Kidney epithelial cell (primary cell): ENCODE results near the gene DRD2. TPM values are rescaled to one million over a fixed set of nuclear protein-coding genes. Genes with fewer than 3 reads are reported as not detected.

Experiments
- DNase-seq: peaks from one replicate; pipeline ENCODE4 v3.0.0-alpha.2; 2010; ENCODE audit warnings: low read depth
- H3K27me3 ChIP-seq: 2 replicates; pipeline ENCODE4 v1.6.0; 2011; ENCODE audit warnings: low read length; ENCODE audit not compliant: control insufficient read depth, insufficient read depth
- H3K36me3 ChIP-seq: 2 replicates; pipeline ENCODE4 v1.5.1; 2011; ENCODE audit warnings: low read length; ENCODE audit not compliant: control insufficient read depth, insufficient read depth
- H3K4me3 ChIP-seq: 2 replicates; pipeline ENCODE4 v1.5.1; 2011; ENCODE audit warnings: low read depth, mild to moderate bottlenecking, control low read depth, low read length
- total RNA-seq: library from RNA; depleted of rRNA; stranded (reverse); fragments of >200 nt; gene quantifications from 2 replicates; pipeline ENCODE4 v1.2.3, GENCODE V29; 2015
- TF ChIP-seq, protein P1 (sequence below): IDR thresholded peaks from 2 replicates; pipeline ENCODE4 v1.5.1; 2011; ENCODE audit warnings: mild to moderate bottlenecking, moderate library complexity, low read length, control low read depth, inconsistent platforms; ENCODE audit not compliant: insufficient read depth, poor library complexity, severe bottlenecking

DRD2 gene
- total RNA-seq, 1 donor from 2014 or later = 0.42 TPM

DNA sequence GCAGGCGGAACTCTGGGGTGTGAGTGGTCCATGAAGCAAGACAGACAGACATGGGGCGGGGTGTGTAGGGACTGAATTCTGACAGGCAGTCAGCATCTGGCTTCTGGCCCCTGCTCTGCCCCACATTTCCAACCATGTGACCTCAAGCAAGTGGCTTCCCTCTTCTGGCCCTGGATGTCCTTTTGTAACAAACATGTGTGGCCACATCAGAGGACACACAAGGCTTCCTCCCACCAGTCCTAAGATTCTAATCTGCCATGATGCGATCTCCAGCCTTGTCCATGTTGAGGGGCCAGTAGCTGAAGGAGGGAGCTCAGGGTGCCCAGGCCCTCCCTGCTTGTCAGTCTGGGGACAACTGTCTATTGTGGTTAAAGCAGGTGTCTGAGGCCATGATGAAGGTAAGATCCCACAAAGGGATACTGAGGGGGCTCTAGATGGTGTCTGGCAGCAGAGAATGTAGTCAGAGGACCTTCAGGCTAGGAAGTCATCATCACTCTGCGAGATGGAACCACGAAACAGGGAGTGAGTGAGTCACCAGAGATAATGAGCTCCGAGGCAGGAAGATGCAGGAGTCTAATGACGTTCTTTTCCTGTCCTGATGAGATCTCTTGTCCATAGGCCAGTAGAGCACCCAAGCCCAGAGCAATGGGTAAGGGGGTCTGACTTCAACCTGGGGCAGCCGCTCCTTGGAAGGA is 27.4 kb downstream of the DRD2 start:
- Histone ChIP-seq H3K4me3 (no peak overlapping the region), H3K36me3 (no peaks in the 10 kb centered on the region)
- TF ChIP-seq, protein P1, sequence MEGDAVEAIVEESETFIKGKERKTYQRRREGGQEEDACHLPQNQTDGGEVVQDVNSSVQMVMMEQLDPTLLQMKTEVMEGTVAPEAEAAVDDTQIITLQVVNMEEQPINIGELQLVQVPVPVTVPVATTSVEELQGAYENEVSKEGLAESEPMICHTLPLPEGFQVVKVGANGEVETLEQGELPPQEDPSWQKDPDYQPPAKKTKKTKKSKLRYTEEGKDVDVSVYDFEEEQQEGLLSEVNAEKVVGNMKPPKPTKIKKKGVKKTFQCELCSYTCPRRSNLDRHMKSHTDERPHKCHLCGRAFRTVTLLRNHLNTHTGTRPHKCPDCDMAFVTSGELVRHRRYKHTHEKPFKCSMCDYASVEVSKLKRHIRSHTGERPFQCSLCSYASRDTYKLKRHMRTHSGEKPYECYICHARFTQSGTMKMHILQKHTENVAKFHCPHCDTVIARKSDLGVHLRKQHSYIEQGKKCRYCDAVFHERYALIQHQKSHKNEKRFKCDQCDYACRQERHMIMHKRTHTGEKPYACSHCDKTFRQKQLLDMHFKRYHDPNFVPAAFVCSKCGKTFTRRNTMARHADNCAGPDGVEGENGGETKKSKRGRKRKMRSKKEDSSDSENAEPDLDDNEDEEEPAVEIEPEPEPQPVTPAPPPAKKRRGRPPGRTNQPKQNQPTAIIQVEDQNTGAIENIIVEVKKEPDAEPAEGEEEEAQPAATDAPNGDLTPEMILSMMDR = no peak

DNA sequence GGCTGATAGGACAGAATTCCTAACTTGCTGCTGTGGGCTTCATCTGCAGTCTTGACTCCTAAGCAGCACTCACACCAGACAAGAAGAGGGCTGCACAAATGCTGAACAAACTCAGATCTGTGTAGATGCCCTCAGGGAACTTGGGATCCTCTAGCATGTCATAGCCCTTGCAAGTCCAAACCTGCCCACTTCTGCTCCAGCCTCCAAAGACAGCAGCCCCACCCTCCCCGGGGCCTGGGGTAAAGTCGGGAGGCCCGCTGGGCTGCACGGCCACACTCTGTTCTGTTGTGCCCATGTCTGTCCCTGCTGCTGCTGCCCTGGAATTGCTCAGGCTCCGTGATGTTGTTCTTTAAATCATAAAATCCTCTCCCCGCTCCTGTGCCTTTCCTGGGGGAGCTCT is 28.3 kb downstream of the DRD2 start:
- no peak for DNase-seq
- TF ChIP-seq, protein P1 = no peak
- Histone ChIP-seq H3K4me3 (no peak overlapping the region), H3K27me3 (peaks cover 4% of the 10 kb centered on the region), H3K36me3 (no peaks in the 10 kb centered on the region)

More for the DNA sequence above, 27.4 kb downstream of the DRD2 start:
- peaks cover 4% of the 10 kb centered on the region for H3K27me3 ChIP-seq
- no peak for DNase-seq

DNA sequence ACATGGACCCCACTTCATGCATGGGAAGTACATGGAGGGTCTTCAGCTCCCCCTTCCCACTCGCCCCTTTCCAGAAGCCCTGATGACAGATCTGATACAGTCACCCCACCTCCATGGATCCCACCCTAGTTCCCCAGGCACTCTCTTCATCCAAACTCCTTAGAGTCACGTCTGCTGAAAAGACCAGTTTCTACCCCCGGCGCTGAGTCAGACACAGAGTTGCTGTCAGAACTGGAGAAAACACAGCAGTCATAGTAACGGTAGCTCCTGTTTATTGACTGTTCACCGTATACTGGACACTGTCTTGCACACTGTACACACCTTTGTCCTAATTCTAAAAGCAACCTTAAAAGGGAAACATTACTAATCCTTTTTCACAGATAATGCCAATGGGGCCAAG is 29.1 kb downstream of the DRD2 start:
- TF ChIP-seq, protein P1 = no peak
- no peak overlapping the region for H3K4me3 ChIP-seq
- H3K27me3 ChIP-seq = peaks cover 4% of the 10 kb centered on the region
- H3K36me3 ChIP-seq = no peaks in the 10 kb centered on the region
- no peak for DNase-seq

DNA sequence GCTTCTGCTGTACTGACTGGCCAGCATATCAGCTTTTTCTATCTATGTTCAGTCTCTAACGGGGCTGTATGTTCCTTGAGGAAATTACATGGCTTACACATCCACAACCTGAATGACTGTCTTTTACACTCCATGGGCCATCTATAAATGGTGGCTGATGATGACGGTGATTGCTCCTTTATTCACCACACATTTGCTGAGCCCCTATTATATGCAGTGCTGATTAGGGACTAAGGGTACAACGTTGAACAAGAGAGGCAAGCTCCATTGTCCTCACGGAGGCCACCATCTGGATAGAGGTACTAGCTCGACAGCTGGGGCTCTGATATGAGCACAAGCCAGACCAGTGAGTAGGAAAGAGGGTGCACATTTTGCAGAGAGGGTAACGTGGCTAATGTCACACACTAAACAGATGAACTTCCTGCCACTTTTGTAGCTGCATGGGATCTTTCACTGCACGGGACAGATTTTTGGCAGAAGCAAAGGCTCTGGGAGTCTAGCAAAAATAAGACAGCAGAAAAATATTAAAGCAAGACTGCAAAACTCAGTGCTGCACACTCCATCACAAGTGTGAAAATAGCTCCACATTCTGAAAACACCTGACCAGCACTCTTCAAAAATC is 30.6 kb downstream of the DRD2 start:
- no peaks in the 10 kb centered on the region for H3K36me3 ChIP-seq
- H3K4me3 ChIP-seq = no peak overlapping the region
- TF ChIP-seq, protein P1 = no peak
- DNase-seq = no peak
- peaks cover 4% of the 10 kb centered on the region for H3K27me3 ChIP-seq

DNA sequence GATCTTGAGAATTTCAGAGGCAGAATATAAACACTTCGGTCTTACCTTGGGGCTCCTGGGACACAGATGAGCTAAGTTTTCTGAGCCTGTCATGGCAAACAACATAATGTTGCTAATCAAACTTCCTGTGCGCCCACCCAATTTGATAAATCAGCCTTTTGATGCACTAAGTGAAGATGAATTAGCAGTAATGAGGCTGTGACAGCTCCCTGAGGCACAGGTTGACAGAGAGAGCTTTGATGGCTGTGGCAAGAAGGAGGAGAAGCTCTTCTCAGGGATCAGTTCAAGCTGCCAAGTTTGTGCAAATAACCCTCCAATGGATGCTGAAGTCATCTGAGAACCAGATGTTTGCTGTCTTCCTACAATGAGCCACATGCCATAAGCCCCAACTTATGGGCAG is 34.4 kb downstream of the DRD2 start:
- TF ChIP-seq, protein P1 = no peak
- peaks cover 2% of the 10 kb centered on the region for H3K27me3 ChIP-seq
- H3K36me3 ChIP-seq = no peaks in the 10 kb centered on the region
- H3K4me3 ChIP-seq = no peak overlapping the region
- DNase-seq = no peak

- TF ChIP-seq, protein P1 = no peak
- no peaks in the 10 kb centered on the region for H3K36me3 ChIP-seq
- H3K4me3 ChIP-seq = no peak overlapping the region
- H3K27me3 ChIP-seq = peaks cover 2% of the 10 kb centered on the region
- DNase-seq = no peak
These were observed 38.4 kb downstream of the DRD2 start for GRCh38 chr11:113436672-113437252.
